Endothelial cell of umbilical vein (primary cell): Measurements from ENCODE around the gene PTPRT.

Experiments
- CTCF ChIP-seq, 2 donors: IDR thresholded peaks; 1 replicate in 1 of 2; 2 replicates in 1 of 2; pipeline ENCODE4 v1.5.1; 2011; ENCODE audit warnings: low read length in 2 of 2, mild to moderate bottlenecking in 2 of 2, moderate library complexity in 2 of 2, control low read depth in 1 of 2, inconsistent platforms in 1 of 2, low read depth in 1 of 2; ENCODE audit not compliant: insufficient read depth in 1 of 2; ENCODE audit errors: extremely low read depth in 1 of 2
- EZH2 ChIP-seq: IDR thresholded peaks from 2 replicates; pipeline ENCODE4 v1.6.1; 2012; ENCODE audit warnings: borderline replicate concordance, low read depth, mild to moderate bottlenecking, moderate library complexity, low read length, inconsistent platforms; ENCODE audit not compliant: severe bottlenecking
- FOS ChIP-seq: IDR thresholded peaks from 2 replicates; pipeline ENCODE4 v1.6.1; 2011; ENCODE audit warnings: mild to moderate bottlenecking, low read length, moderate library complexity, borderline replicate concordance; ENCODE audit not compliant: insufficient read depth
- JUN ChIP-seq: IDR thresholded peaks from 2 replicates; pipeline ENCODE4 v1.6.1; 2011; ENCODE audit warnings: borderline replicate concordance, low read depth; ENCODE audit not compliant: insufficient read length, insufficient read depth
- MAX ChIP-seq: IDR thresholded peaks from 2 replicates; pipeline ENCODE4 v1.6.1; 2011; ENCODE audit not compliant: insufficient read depth, insufficient read length
- POLR2A ChIP-seq: IDR thresholded peaks from 2 replicates; pipeline ENCODE4 v1.6.1; 2012; ENCODE audit warnings: low read depth, mild to moderate bottlenecking, control low read depth, low read length
- POLR2AphosphoS5 ChIP-seq: IDR thresholded peaks from 2 replicates; pipeline ENCODE4 v1.6.1; 2012; ENCODE audit warnings: low read depth, mild to moderate bottlenecking, control low read depth, low read length, moderate library complexity; ENCODE audit not compliant: insufficient read depth

DNA sequence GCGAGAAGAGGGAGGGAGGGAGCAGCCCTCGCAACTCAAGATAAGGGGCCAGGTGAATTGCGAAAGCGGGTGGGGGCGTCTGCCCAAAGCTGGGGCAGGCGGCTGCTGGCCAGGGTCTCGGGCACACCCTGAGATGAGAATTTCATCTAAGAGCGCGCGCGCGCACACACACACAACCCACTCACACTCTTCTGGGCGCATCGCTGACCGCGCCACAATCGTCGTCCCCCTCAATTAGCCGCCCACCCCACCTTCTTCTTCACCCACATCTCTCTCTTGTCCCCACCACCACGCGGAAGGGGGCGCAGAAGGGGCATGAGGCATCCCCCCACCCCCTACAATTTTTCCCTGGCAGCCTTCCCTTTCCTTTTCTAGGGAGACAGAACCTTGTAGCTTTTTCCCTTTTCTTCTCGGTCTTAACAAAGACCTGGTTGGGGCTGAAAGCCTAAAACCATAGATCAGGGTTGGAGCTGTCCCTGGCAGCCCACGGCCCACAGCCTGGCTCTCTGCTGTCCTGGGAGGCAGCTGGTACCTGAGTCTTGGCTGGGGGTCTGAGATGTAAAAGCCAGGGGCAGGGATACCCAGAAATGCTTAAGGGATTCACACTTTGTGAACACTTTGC, 737 bp upstream of the PTPRT start:
- no peak for TF ChIP-seq CTCF (IDR thresholded peaks at IDR 0.05; ENCODE audit: extremely low read depth in 1 of 2, insufficient read depth in 1 of 2, low read depth in 1 of 2, low read length in 2 of 2)
- TF ChIP-seq FOS, result no peak
- no peak for TF ChIP-seq POLR2A
- no peak for TF ChIP-seq MAX
- no peak for TF ChIP-seq EZH2
- TF ChIP-seq JUN, result no peak
- TF ChIP-seq POLR2AphosphoS5, result no peak
